SJSA1 (cell line): Measurements from ENCODE around the gene XPO4. TPM values are rescaled to one million over a fixed set of nuclear protein-coding genes. Genes with fewer than 3 reads are reported as not detected.

ENCODE experiments used
- DNase-seq, 2 experiments: peaks; one replicate each; pipeline ENCODE4 v3.0.0-alpha.2; 2015 to 2020; ENCODE audit warnings: low spot score in 2 of 2, low read depth in 1 of 2
- H3K27ac ChIP-seq: fragments of 250-450 bp; sonication (Bioruptor Pico); 2 replicates; pipeline ENCODE4 v1.5.1; 2020; ENCODE audit warnings: mild to moderate bottlenecking, moderate library complexity
- H3K27me3 ChIP-seq: fragments of 250-450 bp; sonication (Bioruptor Pico); replicated peaks from 2 replicates; pipeline ENCODE4 v1.5.1; 2020; ENCODE audit warnings: mild to moderate bottlenecking, moderate library complexity
- H3K36me3 ChIP-seq: fragments of 250-450 bp; sonication (Bioruptor Pico); 2 replicates; pipeline ENCODE4 v1.5.1; 2020; ENCODE audit warnings: mild to moderate bottlenecking
- H3K4me1 ChIP-seq: fragments of 250-450 bp; sonication (Bioruptor Pico); replicated peaks from 2 replicates; pipeline ENCODE4 v1.6.1; 2021; ENCODE audit warnings: mild to moderate bottlenecking
- H3K4me3 ChIP-seq: fragments of 250-450 bp; sonication (Bioruptor Pico); 2 replicates; pipeline ENCODE4 v1.5.1; 2020; ENCODE audit warnings: mild to moderate bottlenecking
- H3K9me3 ChIP-seq: fragments of 250-450 bp; sonication (Bioruptor Pico); replicated peaks from 2 replicates; pipeline ENCODE4 v1.5.1; 2020; ENCODE audit warnings: mild to moderate bottlenecking
- total RNA-seq: library from RNA; depleted of rRNA; stranded (reverse); fragments of >200 nt; shearing (Covaris generic); gene quantifications from 2 replicates; pipeline ENCODE4 v1.2.3, GENCODE V29; 2014

The XPO4 gene
- total RNA-seq, 1 experiment from 2014 or later = 20.1 TPM

- H3K27ac ChIP-seq = no peak overlapping the region
- H3K4me1 ChIP-seq = peaks cover 20% of the 10 kb centered on the region
- DNase-seq = no peak
- no peaks in the 10 kb centered on the region for H3K27me3 ChIP-seq
- H3K4me3 ChIP-seq = no peak overlapping the region
- no peaks in the 10 kb centered on the region for H3K9me3 ChIP-seq
- H3K36me3 ChIP-seq = peaks cover 14% of the 10 kb centered on the region
Observed at GRCh38 chr13:20810808-20811207, 91.7 kb downstream of the XPO4 start.

DNA sequence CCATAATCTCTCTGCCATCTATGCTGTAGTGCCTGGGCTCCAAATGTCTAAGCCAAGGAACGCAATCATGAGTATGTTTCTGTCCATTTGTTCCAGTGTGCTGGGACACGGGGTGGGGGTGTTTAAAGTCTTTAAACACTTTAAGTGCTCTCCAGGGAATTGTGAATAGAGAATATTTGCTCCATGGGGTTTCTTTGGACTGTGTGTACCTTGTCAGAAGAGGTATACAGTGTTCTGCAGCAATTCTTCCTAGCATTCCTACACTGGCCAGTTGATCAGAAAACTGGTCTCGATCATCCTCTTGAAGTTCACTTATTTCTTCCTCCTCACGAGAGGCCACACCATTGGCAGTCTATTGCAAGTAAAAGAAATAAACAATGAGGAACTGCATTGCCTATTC, 93.7 kb downstream of the XPO4 start:
- Histone ChIP-seq H3K36me3 (peaks cover 14% of the 10 kb centered on the region), H3K27me3 (no peaks in the 10 kb centered on the region), H3K27ac (no peak overlapping the region), H3K9me3 (no peaks in the 10 kb centered on the region), H3K4me1 (peaks cover 5% of the 10 kb centered on the region), H3K4me3 (no peak overlapping the region)
- no peak for DNase-seq

GRCh38 chr13:20803180-20803965, 99.2 kb downstream of the XPO4 start:
- H3K4me3 ChIP-seq = no peak overlapping the region
- DNase-seq = no peak
- no peaks in the 10 kb centered on the region for H3K4me1 ChIP-seq
- H3K27ac ChIP-seq = no peak overlapping the region
- H3K9me3 ChIP-seq = no peaks in the 10 kb centered on the region
- peaks cover 15% of the 10 kb centered on the region for H3K36me3 ChIP-seq
- H3K27me3 ChIP-seq = no peaks in the 10 kb centered on the region

DNA sequence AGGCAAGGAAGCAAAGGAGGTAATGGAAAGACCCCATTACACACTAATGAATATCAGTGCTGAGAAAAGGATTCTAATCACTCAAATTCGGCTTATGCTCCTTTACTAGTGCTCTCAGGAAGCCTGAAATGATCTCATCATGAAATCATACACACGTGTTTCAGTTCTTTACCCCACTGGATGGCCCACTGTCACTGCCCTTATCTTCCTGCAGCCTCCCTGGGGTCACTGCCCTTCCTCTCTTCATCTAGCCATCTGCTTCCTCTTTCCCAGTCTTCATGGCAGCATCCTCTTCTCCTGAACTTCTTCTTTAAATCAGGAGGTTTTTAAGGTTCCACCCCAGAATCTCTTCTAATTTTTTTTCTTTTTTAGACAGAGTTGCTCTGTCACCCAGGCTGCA, 100.8 kb downstream of the XPO4 start:
- peaks cover 13% of the 10 kb centered on the region for H3K4me1 ChIP-seq
- peaks cover 9% of the 10 kb centered on the region for H3K36me3 ChIP-seq
- no peak overlapping the region for H3K4me3 ChIP-seq
- no peak overlapping the region for H3K27ac ChIP-seq
- H3K27me3 ChIP-seq = no peaks in the 10 kb centered on the region
- DNase-seq = no peak
- H3K9me3 ChIP-seq = no peaks in the 10 kb centered on the region

DNA sequence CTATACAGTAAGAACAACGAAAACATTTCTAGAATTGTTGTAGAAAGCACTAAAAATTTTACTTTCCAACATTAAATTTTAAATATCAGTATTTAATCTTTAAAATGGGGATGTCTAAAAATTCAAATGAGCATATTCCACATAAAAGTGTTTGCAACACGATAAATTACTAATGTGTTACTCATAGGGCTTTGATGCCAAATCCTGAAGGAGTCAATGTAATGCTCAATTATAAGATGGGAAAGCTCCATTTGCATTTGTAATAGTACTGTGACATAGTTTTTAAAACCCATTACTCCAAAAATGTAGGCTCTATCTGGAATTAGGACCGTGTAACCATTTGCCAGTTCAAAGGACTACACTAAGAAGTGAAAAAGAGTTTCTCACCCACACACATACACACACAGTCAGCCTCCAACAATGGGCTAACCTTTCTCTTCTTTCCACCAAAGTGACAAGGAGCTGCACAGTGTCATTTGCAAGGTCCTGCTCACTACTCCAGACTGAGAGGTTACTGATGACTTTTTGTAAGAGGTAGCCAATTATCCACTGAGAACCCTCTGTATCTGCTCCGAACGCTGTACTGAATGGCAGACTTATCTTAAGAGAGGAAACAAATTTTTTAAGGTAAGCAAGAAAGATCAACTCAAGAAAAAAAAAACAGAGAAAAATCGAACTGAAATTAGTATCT, 102.7 kb downstream of the XPO4 start:
- Histone ChIP-seq H3K4me3 (no peak overlapping the region), H3K4me1 (peaks cover 15% of the 10 kb centered on the region), H3K9me3 (no peaks in the 10 kb centered on the region), H3K36me3 (peaks cover 18% of the 10 kb centered on the region), H3K27ac (no peak overlapping the region), H3K27me3 (no peaks in the 10 kb centered on the region)
- DNase-seq = no peak

- no peaks in the 10 kb centered on the region for H3K27me3 ChIP-seq
- H3K9me3 ChIP-seq = no peaks in the 10 kb centered on the region
- DNase-seq = no peak
- H3K36me3 ChIP-seq = peaks cover 24% of the 10 kb centered on the region
- H3K4me1 ChIP-seq = peaks cover 15% of the 10 kb centered on the region
- no peak overlapping the region for H3K27ac ChIP-seq
- H3K4me3 ChIP-seq = no peak overlapping the region
Observed at GRCh38 chr13:20798027-20798426, 104.5 kb downstream of the XPO4 start.

GRCh38 chr13:20796791-20797508, 105.6 kb downstream of the XPO4 start:
- peak in 1 of 2 experiments; percentile 26 for DNase-seq
- peaks cover 24% of the 10 kb centered on the region for H3K36me3 ChIP-seq
- no peak overlapping the region for H3K4me3 ChIP-seq
- H3K27ac ChIP-seq = 0 out of 2 replicates have a peak overlapping the region, but pooled peaks have one; percentile 19
- no peaks in the 10 kb centered on the region for H3K27me3 ChIP-seq
- H3K4me1 ChIP-seq = peaks cover 15% of the 10 kb centered on the region
- no peaks in the 10 kb centered on the region for H3K9me3 ChIP-seq

GRCh38 chr13:20789665-20790064, 112.9 kb downstream of the XPO4 start:
- Histone ChIP-seq H3K4me1 (no peaks in the 10 kb centered on the region), H3K27ac (no peak overlapping the region), H3K36me3 (peaks cover 18% of the 10 kb centered on the region), H3K9me3 (no peaks in the 10 kb centered on the region), H3K27me3 (no peaks in the 10 kb centered on the region), H3K4me3 (no peak overlapping the region)
- DNase-seq = no peak

DNA sequence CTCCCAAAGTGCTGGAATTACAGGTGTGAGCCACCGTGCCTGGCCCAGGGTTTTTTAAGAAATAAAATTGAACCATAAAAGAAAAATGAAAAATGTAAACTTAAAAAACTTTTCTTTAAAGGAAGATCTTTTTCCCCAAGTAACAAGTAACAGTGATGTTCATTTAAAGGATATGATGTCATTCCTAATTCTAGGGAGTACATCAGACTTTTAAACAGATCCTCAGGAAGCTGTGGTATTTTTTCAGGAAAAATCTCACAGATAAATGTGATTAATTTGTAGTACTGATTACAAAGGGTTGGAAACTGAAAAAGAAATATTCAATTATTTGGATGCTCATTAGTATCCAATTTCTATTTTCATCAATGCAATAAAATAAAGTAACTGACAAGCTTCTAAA, 114.2 kb downstream of the XPO4 start:
- DNase-seq = no peak
- Histone ChIP-seq H3K4me3 (no peak overlapping the region), H3K27me3 (no peaks in the 10 kb centered on the region), H3K9me3 (no peaks in the 10 kb centered on the region), H3K4me1 (no peaks in the 10 kb centered on the region), H3K27ac (no peak overlapping the region), H3K36me3 (peaks cover 17% of the 10 kb centered on the region)

GRCh38 chr13:20787180-20787579, 115.4 kb downstream of the XPO4 start:
- Histone ChIP-seq H3K4me3 (no peak overlapping the region), H3K27me3 (no peaks in the 10 kb centered on the region), H3K9me3 (no peaks in the 10 kb centered on the region), H3K36me3 (peaks cover 19% of the 10 kb centered on the region), H3K27ac (no peak overlapping the region), H3K4me1 (no peaks in the 10 kb centered on the region)
- DNase-seq = no peak

- DNase-seq = no peak
- Histone ChIP-seq H3K27me3 (no peaks in the 10 kb centered on the region), H3K36me3 (peaks cover 10% of the 10 kb centered on the region), H3K27ac (no peak overlapping the region), H3K4me3 (no peak overlapping the region), H3K9me3 (no peaks in the 10 kb centered on the region), H3K4me1 (no peaks in the 10 kb centered on the region)
Observed at GRCh38 chr13:20782116-20782708, 120.3 kb downstream of the XPO4 start.

DNA sequence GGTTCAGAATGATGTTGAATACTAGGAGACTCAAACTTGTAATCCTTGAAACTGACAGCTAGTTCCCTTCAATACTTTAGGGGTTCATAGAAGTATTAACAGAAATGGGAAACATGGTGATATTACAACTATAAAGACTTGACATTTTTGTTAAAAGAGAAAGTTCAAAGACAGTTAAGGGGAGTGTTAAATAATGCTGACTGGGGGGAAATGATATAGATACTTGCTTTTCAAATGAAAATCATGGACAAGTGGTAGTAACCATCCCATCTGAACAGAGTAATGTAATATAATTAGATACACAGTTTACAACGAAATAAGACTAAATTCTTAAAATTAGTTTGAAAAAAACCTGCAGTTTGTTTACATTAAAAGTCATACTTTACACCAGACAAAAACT, 122.2 kb downstream of the XPO4 start:
- H3K4me3 ChIP-seq = no peak overlapping the region
- no peak overlapping the region for H3K27ac ChIP-seq
- no peaks in the 10 kb centered on the region for H3K27me3 ChIP-seq
- no peaks in the 10 kb centered on the region for H3K4me1 ChIP-seq
- no peak for DNase-seq
- no peaks in the 10 kb centered on the region for H3K9me3 ChIP-seq
- peaks cover 6% of the 10 kb centered on the region; the same call in 1 of the 2 replicates for H3K36me3 ChIP-seq

- H3K9me3 ChIP-seq = no peaks in the 10 kb centered on the region
- no peak overlapping the region for H3K4me3 ChIP-seq
- no peak overlapping the region for H3K27ac ChIP-seq
- peaks cover 6% of the 10 kb centered on the region; the same call in 1 of the 2 replicates for H3K36me3 ChIP-seq
- no peak for DNase-seq
- H3K4me1 ChIP-seq = no peaks in the 10 kb centered on the region
- no peaks in the 10 kb centered on the region for H3K27me3 ChIP-seq
Observed at GRCh38 chr13:20779405-20779804, 123.1 kb downstream of the XPO4 start.
